Ecto neural progenitor cell (in vitro differentiated cells): ENCODE results near the gene OBSL1.
A peak's percentile ranks its signal among the peaks of the same experiment; 100 is the strongest.

ENCODE experiments used
- DNase-seq: peaks from one replicate; pipeline ENCODE4 v3.0.0-alpha.2; 2018; ENCODE audit warnings: low spot score

The OBSL1 gene

DNA sequence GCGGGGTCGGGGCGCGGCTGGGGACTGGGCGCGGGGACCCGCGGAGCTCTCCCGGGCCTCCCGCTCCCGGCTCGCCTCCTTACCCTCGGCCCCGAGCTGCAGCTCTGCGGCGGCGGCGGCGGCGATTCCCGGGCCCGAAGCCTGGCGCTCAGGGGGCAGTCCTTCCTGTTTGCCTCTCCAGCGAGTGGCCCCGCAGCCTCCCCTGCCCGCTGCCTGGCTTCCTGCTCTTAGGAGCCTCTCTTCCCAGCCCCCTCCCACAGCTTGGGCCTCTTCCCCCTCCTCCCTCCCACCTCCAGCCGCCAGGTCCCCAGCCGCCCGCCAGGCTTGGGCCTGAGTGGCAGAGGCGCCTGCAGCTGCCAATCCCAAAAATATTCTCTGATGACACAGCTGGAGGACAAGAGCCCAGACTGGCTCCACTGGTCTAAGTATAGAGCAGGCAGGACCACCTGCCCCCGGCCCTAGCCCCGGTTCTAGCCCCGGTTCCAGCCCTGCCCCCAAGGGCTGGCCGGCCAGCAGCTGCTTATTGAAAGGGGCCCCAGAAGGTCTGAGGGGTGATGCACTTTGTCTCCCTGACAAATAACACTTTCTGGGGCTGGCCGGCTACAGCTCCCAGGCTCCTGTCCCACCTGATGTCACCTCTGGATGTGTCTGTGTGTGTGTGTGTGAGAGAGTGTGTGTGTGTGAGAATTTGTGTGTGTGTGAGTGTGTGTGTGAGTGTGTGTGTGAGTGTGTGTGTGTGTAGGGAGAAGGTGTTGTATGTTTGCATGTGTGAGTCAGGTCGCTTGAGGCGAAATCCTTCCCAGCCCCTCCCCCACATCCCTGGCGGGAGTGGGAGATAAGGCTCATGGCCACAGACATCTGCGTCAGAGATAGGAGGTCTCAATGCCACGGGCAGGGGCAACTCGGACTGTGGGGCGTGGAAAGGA, at the start of gene OBSL1:
TSS of gene OBSL1 (minus strand) at position 229 of the 926 bp plus-strand sequence. CDS start 307 bp downstream, outside the sequence.
- DNase-seq, result peak; percentile 89

GRCh38 chr2:219620546-219620945, 49.2 kb upstream of the OBSL1 start:
- no peak for DNase-seq

DNA sequence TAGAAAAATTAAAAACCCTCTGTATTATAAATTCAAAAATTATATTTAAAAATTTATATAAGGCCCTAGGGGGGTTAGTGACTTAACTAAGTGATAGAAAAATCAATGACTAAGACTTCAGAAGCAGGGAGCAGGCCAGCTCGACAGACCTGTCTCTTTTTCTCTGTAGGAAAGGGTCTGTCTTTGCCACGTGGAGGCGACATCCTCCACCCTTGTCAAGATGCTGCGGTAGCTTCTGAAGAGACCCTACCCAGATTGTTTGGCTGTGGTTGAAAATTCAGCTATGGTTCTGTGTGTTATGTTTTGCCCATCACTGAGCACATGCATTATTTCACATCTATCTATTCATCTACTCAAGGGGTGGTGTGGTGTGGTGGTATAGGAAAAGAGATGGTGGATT, 47.9 kb upstream of the OBSL1 start:
- no peak for DNase-seq

- DNase-seq, result no peak
These were observed 47.4 kb upstream of the OBSL1 start for GRCh38 chr2:219618733-219619122.

DNA sequence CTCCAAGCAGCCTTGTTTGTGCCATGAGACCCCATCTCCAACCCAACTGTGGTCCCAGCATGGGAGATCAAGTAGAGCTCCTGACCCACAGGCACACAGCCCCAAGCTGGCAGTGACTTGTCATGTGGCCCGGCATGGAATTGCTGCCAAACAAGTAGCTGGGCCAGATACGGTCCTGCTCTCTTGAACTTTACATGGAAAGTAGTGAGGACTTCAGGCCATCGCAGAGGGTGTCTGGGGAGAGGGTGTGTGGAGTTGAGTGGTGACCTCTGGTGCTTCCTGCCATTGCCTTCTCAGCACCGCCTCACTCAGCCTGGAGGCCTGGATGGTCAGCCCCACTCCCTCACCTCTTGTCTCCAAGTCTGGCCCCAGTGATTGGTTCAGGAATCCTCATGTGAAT, 45.2 kb upstream of the OBSL1 start:
- no peak for DNase-seq

DNA sequence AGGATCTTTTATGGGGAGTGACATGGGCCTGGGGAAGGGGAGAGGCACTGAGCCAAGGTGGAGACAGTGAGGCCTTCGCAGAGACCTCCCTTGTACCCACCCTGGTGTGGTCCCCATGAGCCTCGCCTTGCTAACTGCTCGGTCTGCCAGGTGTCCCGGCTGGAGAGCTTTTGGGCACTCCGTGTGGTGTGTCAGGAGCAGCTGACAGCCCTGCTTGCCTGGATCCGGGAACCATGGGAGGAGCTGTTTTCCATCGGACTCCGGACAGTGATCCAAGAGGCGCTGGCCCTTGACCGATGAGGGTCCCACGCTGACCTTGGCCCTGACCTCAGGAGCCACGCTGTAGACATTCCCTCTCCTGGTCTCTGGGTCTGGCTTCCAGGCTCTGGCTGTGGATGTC, 44.6 kb upstream of the OBSL1 start:
- no peak for DNase-seq

DNA sequence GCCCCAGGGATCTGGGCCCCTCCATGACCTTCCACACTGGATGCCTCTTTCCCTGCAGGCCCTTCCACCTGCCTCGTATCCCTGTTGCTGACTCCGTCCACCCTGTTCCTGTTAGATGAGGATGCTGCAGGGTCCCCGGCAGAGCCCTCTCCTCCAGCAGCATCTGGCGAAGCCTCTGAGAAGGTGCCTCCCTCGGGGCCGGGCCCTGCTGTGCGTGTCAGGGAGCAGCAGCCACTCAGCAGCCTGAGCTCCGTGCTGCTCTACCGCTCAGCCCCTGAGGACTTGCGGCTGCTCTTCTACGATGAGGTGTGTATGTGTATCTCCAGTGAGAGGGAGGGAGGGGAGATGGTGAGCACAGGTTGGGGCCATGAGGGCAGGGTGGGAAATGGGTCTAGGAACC, 43.7 kb upstream of the OBSL1 start:
- DNase-seq, result no peak

GRCh38 chr2:219614076-219614860, 42.9 kb upstream of the OBSL1 start:
- no peak for DNase-seq

DNA sequence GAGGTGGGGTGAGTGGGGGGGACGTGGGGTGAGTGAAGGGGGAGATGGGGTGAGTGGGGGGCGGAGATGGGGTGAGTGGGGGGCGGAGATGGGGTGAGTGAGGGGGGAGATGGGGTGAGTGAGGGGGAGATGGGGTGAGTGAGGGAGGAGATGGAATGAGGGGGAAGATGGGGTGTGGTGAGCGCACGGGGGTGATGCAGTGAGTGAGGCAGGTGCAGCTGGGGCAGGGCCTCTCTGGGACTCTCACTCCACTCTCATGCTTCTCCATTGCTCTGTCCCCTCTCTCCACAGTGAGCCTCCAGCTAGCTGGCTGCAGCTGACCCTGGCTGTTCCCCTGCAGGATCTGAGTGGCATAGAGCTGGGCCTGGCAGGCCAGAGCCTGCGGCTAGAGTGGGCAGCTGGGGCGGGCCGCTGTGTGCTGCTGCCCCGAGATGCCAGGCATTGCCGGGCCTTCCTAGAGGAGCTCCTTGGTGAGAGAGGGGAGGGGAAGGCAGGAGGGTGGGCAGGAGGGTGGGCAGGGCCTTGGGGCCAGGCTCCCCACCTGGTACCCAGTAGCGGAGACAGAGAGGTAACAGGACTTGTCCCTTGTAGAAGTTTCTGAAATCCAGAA, 42.2 kb upstream of the OBSL1 start:
- no peak for DNase-seq

GRCh38 chr2:219612577-219613286, 41.4 kb upstream of the OBSL1 start:
- no peak for DNase-seq

- DNase-seq, result no peak
These were observed 40.7 kb upstream of the OBSL1 start for GRCh38 chr2:219611866-219612576.

GRCh38 chr2:219611306-219611705, 40.0 kb upstream of the OBSL1 start:
- no peak for DNase-seq

DNA sequence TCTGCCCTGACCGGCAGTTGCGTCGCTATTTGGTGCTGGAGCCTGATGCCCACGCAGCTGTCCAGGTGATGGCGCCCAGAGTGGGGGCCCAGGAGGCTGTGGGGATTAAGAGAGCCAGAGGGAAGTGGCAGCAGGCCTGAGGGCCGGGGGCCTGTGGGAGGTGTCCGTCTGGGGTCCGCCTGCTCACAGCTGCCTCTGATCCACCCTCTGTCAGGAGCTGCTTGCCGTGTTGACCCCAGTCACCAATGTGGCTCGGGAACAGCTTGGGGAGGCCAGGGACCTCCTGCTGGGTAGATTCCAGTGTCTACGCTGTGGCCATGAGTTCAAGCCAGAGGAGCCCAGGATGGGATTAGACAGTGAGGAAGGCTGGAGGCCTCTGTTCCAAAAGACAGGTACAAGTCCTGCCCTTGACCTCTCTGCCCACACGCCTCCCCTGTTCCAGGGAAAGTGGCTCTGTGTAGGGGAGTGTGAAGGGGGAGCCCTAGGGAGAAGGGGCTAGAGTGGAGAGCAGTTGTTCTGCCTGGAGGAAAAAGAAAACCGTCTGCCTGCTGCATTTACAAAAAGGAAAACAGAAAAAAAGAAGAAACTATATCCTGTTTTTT, 37.9 kb upstream of the OBSL1 start:
- DNase-seq, result no peak

GRCh38 chr2:219608399-219608964, 37.1 kb upstream of the OBSL1 start:
- no peak for DNase-seq

GRCh38 chr2:219607931-219608330, 36.6 kb upstream of the OBSL1 start:
- DNase-seq, result no peak

- no peak for DNase-seq
These were observed 34.2 kb upstream of the OBSL1 start for GRCh38 chr2:219605607-219605954.

DNA sequence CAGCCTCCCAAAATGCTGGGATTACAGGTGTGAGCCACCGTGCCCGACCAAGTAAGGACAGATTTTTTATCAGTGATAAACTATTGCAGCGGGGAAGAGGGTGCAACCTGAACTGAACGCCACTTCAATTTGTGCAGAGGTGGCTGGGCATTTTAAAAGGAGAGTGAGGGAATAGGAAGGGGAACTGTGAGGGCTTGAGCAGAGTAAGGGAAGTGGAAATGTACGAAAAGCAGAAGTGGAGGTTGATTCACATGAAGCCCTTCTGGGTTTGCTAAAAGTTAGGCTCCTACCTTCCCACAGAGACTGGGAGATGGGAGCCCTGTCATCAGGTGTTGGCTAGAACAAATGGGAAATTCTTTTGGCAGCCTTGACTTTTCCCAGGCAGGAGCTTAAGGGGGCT, 32.4 kb upstream of the OBSL1 start:
- DNase-seq, result no peak

- DNase-seq, result no peak
These were observed 27.2 kb upstream of the OBSL1 start for GRCh38 chr2:219598308-219599078.

DNA sequence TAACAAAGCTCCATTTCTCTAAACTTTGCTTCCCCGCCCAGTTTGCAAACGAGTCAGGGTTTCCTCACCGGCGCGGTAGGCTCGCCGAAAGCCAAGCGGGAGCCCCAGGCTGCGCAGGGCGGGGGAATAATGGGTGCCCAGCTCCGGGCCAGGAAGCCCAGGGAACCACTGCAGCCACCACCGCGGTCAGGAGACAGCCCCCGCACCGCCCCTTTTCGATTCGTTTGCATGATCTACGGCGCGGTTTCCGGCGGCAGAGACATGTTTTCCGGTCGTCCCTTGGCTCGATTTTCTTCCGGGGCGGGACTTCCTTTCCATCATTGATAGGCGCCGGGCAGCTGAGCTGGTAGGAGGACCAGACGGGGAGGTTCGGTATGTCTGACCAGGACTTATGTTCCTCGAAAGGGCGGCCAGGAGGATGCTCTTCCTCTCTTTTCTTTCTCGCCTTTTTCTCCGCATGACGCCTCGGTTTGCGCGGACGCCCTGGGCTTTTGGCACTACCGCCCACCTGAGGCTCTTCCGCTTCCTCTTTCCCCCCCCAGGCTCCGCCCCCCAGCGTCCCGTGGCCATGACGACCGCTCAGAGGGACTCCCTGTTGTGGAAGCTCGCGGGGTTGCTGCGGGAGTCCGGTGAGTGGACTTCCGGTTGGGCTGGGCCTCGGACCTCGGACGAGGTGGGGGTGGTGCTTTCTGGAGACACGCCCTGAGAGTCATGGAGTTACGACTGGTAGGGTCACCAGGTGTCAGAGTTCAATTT, 26.4 kb upstream of the OBSL1 start, which contains the start of gene STK11IP:
TSS of gene STK11IP (plus strand) at position 306 of the 756 bp plus-strand sequence. CDS start at position 569, 263 bp downstream.
- DNase-seq, result peak; percentile 96
